ENCODE data around the gene EGFR. TPM values are rescaled to one million over a fixed set of nuclear protein-coding genes. Genes with fewer than 3 reads are reported as not detected.

The EGFR gene
- total RNA-seq, 4 donors from 2014 or later: 79.3 to 125 (median 110) TPM

DNA sequence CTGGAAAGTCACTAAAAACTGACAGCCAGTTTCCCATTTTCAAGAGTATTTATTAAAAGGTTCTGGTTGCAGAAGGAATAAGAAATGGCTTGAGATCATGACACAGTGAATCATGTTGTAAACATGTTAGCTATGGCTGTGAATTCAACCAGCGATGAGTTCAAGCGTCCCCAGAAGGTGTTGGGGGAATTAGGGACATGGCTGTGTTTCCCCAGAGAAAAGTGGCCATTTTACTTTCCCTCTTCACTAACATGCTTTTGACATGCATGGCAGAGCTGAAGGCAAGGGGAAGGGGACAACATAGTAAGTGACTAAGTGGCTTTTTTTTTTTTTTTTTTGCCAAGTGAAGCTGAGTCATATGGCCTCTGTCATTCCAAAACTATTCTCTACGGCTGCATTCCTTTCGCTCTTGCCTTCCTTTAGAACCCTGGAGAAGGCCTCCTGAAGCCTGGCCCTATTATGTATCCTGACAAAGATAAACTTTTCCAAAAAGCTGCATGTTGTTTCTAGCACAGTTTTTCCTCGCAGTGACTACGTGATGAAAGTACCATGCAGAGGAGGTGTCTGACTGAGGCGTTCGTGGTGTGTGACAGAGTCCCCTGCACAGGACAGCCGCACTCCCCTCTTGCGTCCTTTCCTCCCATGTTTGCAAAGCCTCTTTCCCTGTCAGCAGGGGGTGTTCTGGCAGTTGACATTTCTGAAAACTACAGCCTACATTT is 46.9 kb downstream of the EGFR start:
- peaks cover 0 to 4% (median 0%) of the 10 kb centered on the region in 4 donors for H3K9me3 ChIP-seq
- peaks cover 20 to 95% (median 79%) of the 10 kb centered on the region in 4 donors for H3K4me1 ChIP-seq
- H3K27ac ChIP-seq (replicated peaks in 1 of 4): peak overlapping the region; percentile 81 to 88 (median 87)
- H3K4me3 ChIP-seq: peak overlapping the region in 3 of 4 donors; percentile 5 to 28 (median 18)
- intact Hi-C loops (cut with DNase I): loop anchor here (2.0 to 5.0 kb wide), 2 partner anchors 43 to 67 kb away; no protein-coding TSS in a partner anchor
- no peaks in the 10 kb centered on the region for H3K27me3 ChIP-seq
- 25% methylated on average over 10 of the region's 10 CpGs for WGBS
- TF ChIP-seq EP300 (IDR thresholded peaks at IDR 0.05) (no peak), POLR2AphosphoS5 (IDR thresholded peaks at IDR 0.05) (peak in 1 of 2 donors; percentile 48)
- TF ChIP-seq, protein P1, sequence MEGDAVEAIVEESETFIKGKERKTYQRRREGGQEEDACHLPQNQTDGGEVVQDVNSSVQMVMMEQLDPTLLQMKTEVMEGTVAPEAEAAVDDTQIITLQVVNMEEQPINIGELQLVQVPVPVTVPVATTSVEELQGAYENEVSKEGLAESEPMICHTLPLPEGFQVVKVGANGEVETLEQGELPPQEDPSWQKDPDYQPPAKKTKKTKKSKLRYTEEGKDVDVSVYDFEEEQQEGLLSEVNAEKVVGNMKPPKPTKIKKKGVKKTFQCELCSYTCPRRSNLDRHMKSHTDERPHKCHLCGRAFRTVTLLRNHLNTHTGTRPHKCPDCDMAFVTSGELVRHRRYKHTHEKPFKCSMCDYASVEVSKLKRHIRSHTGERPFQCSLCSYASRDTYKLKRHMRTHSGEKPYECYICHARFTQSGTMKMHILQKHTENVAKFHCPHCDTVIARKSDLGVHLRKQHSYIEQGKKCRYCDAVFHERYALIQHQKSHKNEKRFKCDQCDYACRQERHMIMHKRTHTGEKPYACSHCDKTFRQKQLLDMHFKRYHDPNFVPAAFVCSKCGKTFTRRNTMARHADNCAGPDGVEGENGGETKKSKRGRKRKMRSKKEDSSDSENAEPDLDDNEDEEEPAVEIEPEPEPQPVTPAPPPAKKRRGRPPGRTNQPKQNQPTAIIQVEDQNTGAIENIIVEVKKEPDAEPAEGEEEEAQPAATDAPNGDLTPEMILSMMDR (IDR thresholded peaks at IDR 0.05): peak in 1 of 3 experiments; percentile 9
- DNase-seq (ENCODE audit: extremely low spot score): no peak
- H3K36me3 ChIP-seq: no peaks in the 10 kb centered on the region

DNA sequence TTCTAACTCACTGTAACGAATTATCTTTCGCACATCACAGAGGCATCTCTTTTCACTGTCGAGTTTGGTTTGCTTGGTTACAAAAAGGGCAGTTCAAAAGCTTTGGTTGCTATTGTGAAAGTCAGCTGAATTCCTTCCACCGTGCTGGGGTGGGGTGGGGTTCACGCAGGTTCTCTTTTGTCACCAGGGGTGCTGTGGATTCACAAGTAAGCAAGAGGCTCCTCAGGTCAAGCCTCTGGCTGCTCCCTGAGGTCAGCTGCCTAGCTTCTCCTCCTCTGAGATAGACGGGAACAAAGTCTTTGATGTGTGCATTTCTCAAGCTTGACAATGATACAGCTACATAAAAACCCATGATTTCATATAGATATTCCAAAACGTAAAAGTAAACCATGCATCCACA is 47.7 kb downstream of the EGFR start:
- Histone ChIP-seq H3K27me3 (no peaks in the 10 kb centered on the region), H3K27ac (replicated peaks in 1 of 4) (peak overlapping the region; percentile 81 to 88 (median 87)), H3K9me3 (peaks cover 0 to 4% (median 0%) of the 10 kb centered on the region in 4 donors), H3K4me3 (peak overlapping the region in 1 of 4 donors; percentile 5), H3K36me3 (no peaks in the 10 kb centered on the region), H3K4me1 (peaks cover 24 to 95% (median 79%) of the 10 kb centered on the region in 4 donors)
- 41% methylated on average over 7 of the region's 7 CpGs for WGBS
- TF ChIP-seq POLR2AphosphoS5 (IDR thresholded peaks at IDR 0.05) (peak in 1 of 2 donors; percentile 5), POLR2A (IDR thresholded peaks at IDR 0.05; ENCODE audit: low read depth) (no peak)
- intact Hi-C loops (cut with DNase I): loop anchor here (5.0 kb wide), 1 partner anchor 44 kb away; no protein-coding TSS in a partner anchor
- no peak for DNase-seq (ENCODE audit: extremely low spot score)

DNA sequence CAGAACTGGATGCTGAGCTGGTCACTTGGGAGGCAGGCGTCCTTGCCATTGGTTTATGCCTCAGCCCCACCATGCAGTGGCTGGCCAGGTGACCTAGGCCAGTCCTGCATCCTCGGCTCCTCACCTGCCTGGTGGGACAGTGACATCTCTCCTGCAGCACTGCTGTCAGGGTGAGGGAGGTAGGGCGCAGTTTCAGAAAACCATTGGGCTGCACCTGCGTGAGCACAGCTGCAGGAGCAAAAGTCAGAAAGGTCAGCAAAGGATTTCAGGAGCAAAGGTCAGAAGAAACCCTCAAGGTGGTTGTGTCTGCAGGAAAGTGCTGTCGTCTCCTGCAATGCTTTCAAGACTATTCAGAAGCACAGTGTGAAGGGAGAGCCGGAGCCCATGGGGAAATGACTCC is 48.1 kb downstream of the EGFR start:
- peaks cover 24 to 95% (median 79%) of the 10 kb centered on the region in 4 donors for H3K4me1 ChIP-seq
- H3K27ac ChIP-seq (replicated peaks in 1 of 4): peak overlapping the region; percentile 81 to 88 (median 87)
- H3K9me3 ChIP-seq: peaks cover 0 to 4% (median 0%) of the 10 kb centered on the region in 4 donors
- no peaks in the 10 kb centered on the region for H3K36me3 ChIP-seq
- intact Hi-C loops (cut with DNase I): loop anchor here (5.0 kb wide), 1 partner anchor 45 kb away; no protein-coding TSS in a partner anchor
- DNase-seq (ENCODE audit: extremely low spot score): no peak
- WGBS: 94% methylated on average over 4 of the region's 6 CpGs
- no peaks in the 10 kb centered on the region for H3K27me3 ChIP-seq
- TF ChIP-seq, protein P1 (IDR thresholded peaks at IDR 0.05): no peak
- TF ChIP-seq EP300 (IDR thresholded peaks at IDR 0.05) (no peak), POLR2AphosphoS5 (IDR thresholded peaks at IDR 0.05) (no peak), POLR2A (IDR thresholded peaks at IDR 0.05; ENCODE audit: low read depth) (no peak)
- H3K4me3 ChIP-seq: no peak overlapping the region

DNA sequence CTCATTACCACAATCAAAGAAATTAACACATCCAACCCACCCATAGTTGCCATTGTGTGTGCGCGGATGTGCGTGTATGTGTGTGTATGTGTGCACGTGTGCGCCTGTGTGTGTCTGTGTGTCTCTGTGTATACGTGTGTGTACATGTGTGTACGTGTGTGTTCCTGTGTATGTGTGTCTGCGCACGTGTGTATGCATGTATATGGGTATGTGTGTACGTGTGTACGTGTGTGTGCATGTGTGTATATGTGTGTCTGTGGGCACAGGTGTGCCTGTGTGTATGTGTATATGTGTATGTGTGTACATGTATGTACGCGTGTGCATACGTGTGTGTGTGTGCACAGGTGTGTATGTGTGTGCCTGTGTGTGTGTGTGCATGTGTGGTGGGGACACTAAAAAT is 48.9 kb downstream of the EGFR start:
- Histone ChIP-seq H3K4me1 (peaks cover 30 to 95% (median 80%) of the 10 kb centered on the region in 4 donors), H3K27me3 (no peaks in the 10 kb centered on the region), H3K27ac (replicated peaks in 1 of 4) (peak overlapping the region; percentile 83 to 88 (median 87)), H3K9me3 (peaks cover 0 to 4% (median 0%) of the 10 kb centered on the region in 4 donors), H3K36me3 (no peaks in the 10 kb centered on the region), H3K4me3 (no peak overlapping the region)
- TF ChIP-seq, protein P1 (IDR thresholded peaks at IDR 0.05): no peak
- TF ChIP-seq EP300 (IDR thresholded peaks at IDR 0.05) (no peak), POLR2AphosphoS5 (IDR thresholded peaks at IDR 0.05) (no peak), POLR2A (IDR thresholded peaks at IDR 0.05; ENCODE audit: low read depth) (no peak)
- intact Hi-C loops (cut with DNase I): loop anchor here (5.0 kb wide), 1 partner anchor 45 kb away; no protein-coding TSS in a partner anchor
- 91% methylated on average over 14 of the region's 14 CpGs for WGBS
- no peak for DNase-seq (ENCODE audit: extremely low spot score)

DNA sequence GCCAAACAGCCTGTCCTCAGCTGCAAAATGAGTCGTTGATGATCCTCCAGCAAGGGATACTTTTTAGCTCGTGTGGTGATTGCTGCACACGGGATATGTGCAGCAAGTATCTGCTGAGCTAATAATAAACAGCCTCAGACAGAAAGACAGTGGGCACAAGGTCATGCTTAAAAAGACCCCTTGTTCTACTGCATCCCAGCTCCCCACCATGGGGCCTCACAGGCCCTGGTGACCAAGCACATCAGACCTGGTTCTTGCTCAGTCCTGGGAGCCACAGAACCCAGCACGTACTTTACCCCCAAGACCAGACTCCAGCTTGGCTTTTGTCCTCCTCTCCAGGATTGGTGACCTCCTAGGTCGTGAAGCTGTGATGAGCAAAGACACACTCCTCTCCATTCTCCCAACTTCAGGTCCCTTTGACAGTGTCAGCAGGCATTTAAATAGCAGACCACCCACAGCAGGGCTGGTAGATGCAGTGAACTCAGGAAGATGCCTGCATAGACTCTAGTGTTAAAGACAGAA is 50.5 kb downstream of the EGFR start:
- H3K27ac ChIP-seq (replicated peaks in 1 of 4): peak overlapping the region; percentile 77 to 88 (median 85)
- intact Hi-C loops (cut with DNase I): loop anchor here (5.0 kb wide), 1 partner anchor 47 kb away; no protein-coding TSS in a partner anchor

More for the DNA sequence above, 50.5 kb downstream of the EGFR start:
- TF ChIP-seq, protein P1 (IDR thresholded peaks at IDR 0.05): no peak
- TF ChIP-seq EP300 (IDR thresholded peaks at IDR 0.05) (no peak), POLR2AphosphoS5 (IDR thresholded peaks at IDR 0.05) (no peak), POLR2A (IDR thresholded peaks at IDR 0.05; ENCODE audit: low read depth) (no peak)
- Histone ChIP-seq H3K4me3 (no peak overlapping the region), H3K4me1 (peaks cover 39 to 100% (median 87%) of the 10 kb centered on the region in 4 donors), H3K27me3 (no peaks in the 10 kb centered on the region), H3K9me3 (peaks cover 0 to under 1% (median 0%) of the 10 kb centered on the region in 4 donors), H3K36me3 (no peaks in the 10 kb centered on the region)
- 66% methylated on average over 5 of the region's 5 CpGs for WGBS
- DNase-seq (ENCODE audit: extremely low spot score): no peak

Measured in esophagus muscularis mucosa (tissue), 4 donors.